ENCODE results near the gene TGM6.

Gene TGM6

GRCh38 chr20:2455771-2456497, 75.2 kb downstream of the TGM6 start:
- no peak for DNase-seq (ENCODE audit: low read depth)

DNA sequence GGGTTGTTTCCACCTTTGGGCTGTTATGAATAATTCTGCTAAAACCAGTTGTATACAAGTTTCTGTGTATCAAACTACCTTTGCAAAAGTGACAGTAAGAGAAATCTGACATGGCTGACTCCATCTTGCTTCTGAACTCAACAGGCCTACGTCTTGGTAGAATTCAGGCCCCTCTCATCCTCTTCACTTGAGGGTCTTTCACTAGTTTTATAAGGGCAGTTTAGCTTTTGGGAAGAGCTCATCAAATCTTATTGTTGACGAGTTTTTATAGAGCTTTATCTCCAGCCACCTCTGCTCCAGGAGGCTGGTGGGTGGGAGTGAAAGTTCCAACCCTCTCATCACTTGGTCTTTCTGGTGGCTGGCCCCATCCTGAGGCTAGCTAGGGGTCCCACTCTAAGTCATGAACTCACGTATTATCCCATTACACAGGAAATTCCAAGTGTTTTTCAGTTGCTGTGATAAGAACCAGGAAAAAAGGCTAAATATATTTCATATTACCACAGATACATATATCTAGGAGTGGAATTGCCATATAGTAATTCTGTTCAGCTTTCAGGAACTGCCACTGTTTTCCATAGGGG, 78.3 kb downstream of the TGM6 start:
- DNase-seq (ENCODE audit: low read depth) = no peak

- no peak for DNase-seq (ENCODE audit: low read depth)
Observed at GRCh38 chr20:2459981-2460751, 79.5 kb downstream of the TGM6 start.

- no peak for DNase-seq (ENCODE audit: low read depth)
Observed at GRCh38 chr20:2460752-2461424, 80.2 kb downstream of the TGM6 start.

DNA sequence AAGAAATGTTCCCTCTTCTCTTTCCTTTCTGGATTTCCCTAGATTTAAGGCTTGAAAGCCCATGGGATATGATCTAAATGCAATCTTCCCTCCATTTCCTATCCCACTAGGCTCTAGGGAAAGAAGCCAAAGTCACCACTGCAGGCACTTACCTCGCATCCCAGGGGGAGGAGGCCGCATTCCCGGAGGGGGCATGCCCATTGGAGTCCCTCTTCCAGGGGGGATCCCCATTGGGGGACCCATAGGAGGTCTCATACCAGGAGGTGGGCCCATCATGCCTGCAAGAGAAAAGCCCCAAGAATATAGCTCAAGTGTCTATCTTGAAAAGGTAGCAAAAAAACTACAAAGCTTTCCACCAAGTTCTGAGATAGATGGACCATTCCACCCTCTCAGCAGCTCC, 81.8 kb downstream of the TGM6 start:
- DNase-seq (ENCODE audit: low read depth) = no peak

- DNase-seq (ENCODE audit: low read depth) = no peak
Observed at GRCh38 chr20:2463616-2464365, 83.1 kb downstream of the TGM6 start.

DNA sequence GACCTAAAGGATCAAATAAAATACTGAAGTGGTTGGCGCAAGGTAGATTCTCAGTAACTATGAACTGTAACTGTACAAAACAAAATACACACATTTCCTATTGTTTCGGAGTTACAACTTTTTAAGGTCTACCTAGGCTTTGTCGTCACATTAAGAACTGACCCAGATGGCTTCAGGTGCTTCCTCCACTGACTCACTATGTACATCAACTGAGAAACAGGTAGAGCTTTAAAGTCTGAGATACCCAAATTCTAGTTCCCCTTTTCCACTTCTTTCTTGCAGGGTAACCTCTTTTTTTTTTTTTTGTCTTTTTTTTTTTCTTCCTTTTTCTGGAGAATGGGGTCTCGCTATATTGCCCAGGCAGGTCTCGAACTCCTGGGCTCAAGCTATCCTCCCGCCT, 84.4 kb downstream of the TGM6 start:
- no peak for DNase-seq (ENCODE audit: low read depth)

DNA sequence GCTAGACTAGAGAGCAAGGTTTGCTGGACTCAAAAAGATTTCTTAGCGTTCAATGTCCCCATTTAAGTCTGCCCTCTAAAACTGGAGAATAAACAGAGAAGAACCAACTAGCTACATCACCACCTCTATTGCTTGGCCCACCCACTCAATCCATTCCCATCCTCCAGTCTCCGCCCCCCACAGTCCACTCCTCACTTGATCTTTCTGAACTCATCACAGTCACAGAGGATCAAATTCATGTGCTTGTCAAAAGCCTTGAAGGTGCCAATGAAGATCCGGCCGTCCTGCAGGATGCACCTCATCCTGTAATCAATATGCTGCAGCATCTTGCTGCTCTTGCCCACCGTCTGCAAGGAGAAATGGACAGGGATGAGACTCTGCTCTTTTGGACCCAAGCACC, 86.7 kb downstream of the TGM6 start:
- DNase-seq (ENCODE audit: low read depth) = no peak

DNA sequence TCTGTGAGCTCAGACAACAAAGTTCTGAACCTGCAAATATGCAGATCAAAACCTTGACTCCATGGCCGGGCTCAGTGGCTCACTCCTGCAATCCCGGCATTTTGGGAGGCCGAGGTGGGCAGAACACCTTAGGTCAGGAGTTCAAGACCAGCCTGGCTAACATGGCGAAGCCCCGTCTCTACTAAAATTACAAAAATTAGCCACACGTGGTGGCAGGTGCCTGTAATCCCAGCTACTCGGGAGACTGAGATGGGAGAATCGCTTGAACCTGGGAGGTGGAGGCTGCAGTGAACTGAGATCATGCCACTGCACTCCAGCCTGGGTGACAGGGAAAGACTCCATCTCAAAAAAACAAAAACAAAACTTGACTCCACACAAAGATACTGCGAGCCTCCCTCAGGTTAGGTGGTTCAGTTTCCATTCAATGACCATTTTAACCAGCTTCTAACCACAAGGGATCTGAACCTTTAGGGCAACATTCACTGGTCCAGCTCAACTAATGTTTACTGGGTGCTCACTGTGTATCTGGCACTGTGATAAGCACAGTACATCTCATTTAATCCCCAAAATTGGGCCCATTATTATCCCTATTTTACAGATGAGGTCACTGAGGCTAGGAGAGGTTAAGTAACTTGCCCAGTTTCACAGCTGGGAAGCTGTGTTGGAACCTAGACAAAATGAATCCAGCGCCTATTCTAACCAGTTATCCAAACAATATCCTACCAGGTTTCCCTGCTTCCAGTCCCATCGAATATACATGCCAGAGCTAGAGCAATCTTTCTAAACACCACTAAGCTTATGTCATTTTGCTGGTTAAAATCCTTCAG, 88.1 kb downstream of the TGM6 start:
- no peak for DNase-seq (ENCODE audit: low read depth)

DNA sequence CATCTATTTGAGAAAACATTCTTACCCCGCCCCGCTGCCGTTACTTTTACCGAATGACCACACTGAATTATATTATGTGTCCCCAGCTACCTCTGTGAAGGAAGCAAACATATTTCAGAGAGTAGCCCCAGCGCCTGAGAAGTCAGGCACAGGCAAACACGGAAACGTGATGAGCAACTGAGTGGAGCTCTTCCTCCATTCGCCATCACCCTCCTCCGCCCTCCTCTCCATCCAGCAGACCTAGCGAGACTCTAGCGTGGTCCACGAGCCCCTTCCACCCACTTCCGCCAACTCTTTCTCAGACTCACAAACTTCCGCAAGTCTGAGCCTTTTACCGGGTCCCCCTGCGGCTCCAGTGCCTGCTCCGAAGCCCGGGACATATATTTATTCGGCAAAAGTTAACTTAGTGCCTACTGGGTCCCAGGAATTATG, 89.3 kb downstream of the TGM6 start:
- DNase-seq (ENCODE audit: low read depth) = peak; percentile 12

- peak; percentile 87 for DNase-seq (ENCODE audit: low read depth)
Observed at GRCh38 chr20:2470423-2471193, 89.9 kb downstream of the TGM6 start, which contains the start of gene SNRPB. TSS of gene SNRPB (minus strand) at chr20:2470789. CDS start at chr20:2470690, 99 bp downstream.

- no peak for DNase-seq (ENCODE audit: low read depth)
Observed at GRCh38 chr20:2473516-2473915, 92.8 kb downstream of the TGM6 start.

- DNase-seq (ENCODE audit: low read depth) = no peak
Observed at GRCh38 chr20:2475850-2476741, 95.4 kb downstream of the TGM6 start.

DNA sequence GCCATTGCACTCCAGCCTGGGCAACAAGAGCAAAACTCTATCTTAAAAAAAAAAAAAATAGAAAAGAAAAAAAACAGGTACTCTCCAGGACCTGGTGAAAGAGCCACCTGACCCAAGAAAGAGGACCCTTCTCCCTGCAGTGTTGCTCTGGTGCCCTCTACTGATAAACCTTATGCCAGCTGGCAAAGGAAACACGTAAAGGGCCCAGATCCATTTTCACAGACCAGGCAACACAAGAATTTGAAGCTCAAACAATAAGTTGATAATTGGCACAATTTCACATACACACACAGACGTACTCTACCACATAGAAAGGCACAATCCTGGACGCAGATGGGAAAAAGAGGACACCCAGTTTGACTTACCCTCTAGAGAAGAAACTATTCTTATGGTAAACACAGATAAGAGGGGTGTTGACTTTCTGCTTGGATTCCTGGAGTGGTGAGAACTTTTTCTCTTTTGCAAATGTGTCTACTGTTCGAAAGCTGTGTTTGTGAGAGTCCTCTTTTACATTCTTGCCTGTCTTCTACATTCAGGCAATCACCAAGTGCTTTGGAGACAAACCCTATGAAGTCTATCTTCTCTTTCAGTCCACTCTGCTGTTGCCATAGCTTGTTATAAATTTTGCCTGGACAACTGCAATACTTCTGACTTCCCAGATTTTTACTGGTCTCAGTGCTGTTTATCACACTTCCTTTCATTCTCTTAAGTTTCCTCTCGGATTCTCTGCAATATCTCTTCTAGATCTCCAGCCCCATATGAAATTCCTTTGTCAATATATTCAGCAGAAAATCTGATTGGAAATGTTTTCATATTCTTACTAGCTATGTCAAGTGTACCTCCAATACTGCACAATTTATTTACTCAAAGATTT, 96.3 kb downstream of the TGM6 start:
- no peak for DNase-seq (ENCODE audit: low read depth)

GRCh38 chr20:2480381-2480780, 99.7 kb downstream of the TGM6 start:
- no peak for DNase-seq (ENCODE audit: low read depth)

Measured in stimulated activated CD8-positive, alpha-beta memory T cell treated with anti-CD3 and anti-CD28 coated beads, Interleukin-15, amount 100 ng/mL, for 24 hours (primary cell).